HEK293 (cell line): ENCODE results near the gene MUC4.
"Not testable (repeated sequence)": the region's sequence is repeated elsewhere in the genome, so short reads cannot be mapped to it uniquely, and the experiment has no call there.

Source experiments
- CTCF ChIA-PET: fragments of 350-600 bp; formaldehyde crosslinking; extraction: SDS; loops from one replicate; lab custom pipeline; 2021; ENCODE audit warnings: antibody characterized with exemption; lab: Yijun Ruan, JAX
- POLR2A ChIA-PET: fragments of 300-600 bp; formaldehyde crosslinking; extraction: SDS; loops from one replicate; lab custom pipeline; 2020; ENCODE audit warnings: antibody characterized with exemption, inconsistent platforms; lab: Yijun Ruan, JAX
- H3K27ac ChIP-seq: fragments of 200-500 bp; sonication (Bioruptor generic); 2 replicates; pipeline ENCODE4 v1.5.1; 2014; ENCODE audit warnings: low read depth, low read length, control low read depth, inconsistent platforms; ENCODE audit errors: extremely low read depth
- H3K36me3 ChIP-seq, 2 experiments: fragments of 200-500 bp in 1 of 2; sonication (Bioruptor generic) in 1 of 2; 1 replicate in 1 of 2; 2 replicates in 1 of 2; pipeline ENCODE4 v1.5.1; 2014 to 2017; ENCODE audit warnings: inconsistent platforms in 2 of 2, low read length in 2 of 2; ENCODE audit not compliant: control insufficient read depth in 2 of 2, insufficient read depth in 1 of 2
- H3K4me1 ChIP-seq: fragments of 200-500 bp; sonication (Bioruptor generic); 2 replicates; pipeline ENCODE4 v1.5.1; 2014; ENCODE audit warnings: mild to moderate bottlenecking, low read length, inconsistent platforms; ENCODE audit not compliant: control insufficient read depth, insufficient read depth
- H3K4me3 ChIP-seq: 2 replicates; pipeline ENCODE4 v1.5.1; 2011; ENCODE audit warnings: low read depth, mild to moderate bottlenecking, control low read depth, low read length, moderate library complexity
- H3K9me3 ChIP-seq: fragments of 200-500 bp; sonication (Bioruptor generic); 2 replicates; pipeline ENCODE4 v1.5.1; 2014; ENCODE audit warnings: low read depth, low read length, inconsistent platforms; ENCODE audit not compliant: control insufficient read depth, insufficient read depth
- KLF1 ChIP-seq: fragments of 450-650 bp; formaldehyde crosslinking; IDR thresholded peaks from 2 replicates; pipeline ENCODE4 v1.5.1; 2016; ENCODE audit warnings: missing biosample characterization, missing genetic modification characterization
- KLF17 ChIP-seq: fragments of 450-650 bp; formaldehyde crosslinking; IDR thresholded peaks from 2 replicates; pipeline ENCODE4 v1.5.1; 2016; ENCODE audit warnings: missing biosample characterization, missing genetic modification characterization
- ZNF121 ChIP-seq: fragments of 450-650 bp; formaldehyde crosslinking; IDR thresholded peaks from 2 replicates; pipeline ENCODE4 v1.5.1; 2016; ENCODE audit warnings: missing biosample characterization, missing genetic modification characterization
- ZNF433 ChIP-seq: fragments of 450-650 bp; formaldehyde crosslinking; IDR thresholded peaks from 2 replicates; pipeline ENCODE4 v1.5.1; 2016; ENCODE audit warnings: missing biosample characterization, missing genetic modification characterization, low read depth
- ZNF548 ChIP-seq: fragments of 450-650 bp; formaldehyde crosslinking; IDR thresholded peaks from 2 replicates; pipeline ENCODE4 v1.5.1; 2016; ENCODE audit warnings: missing biosample characterization, missing genetic modification characterization
- ZNF558 ChIP-seq: fragments of 450-650 bp; formaldehyde crosslinking; IDR thresholded peaks from 2 replicates; pipeline ENCODE4 v1.5.1; 2016; ENCODE audit warnings: missing biosample characterization, missing genetic modification characterization
- ZNF596 ChIP-seq: fragments of 450-650 bp; IDR thresholded peaks from 2 replicates; pipeline ENCODE4 v1.5.0; 2018; ENCODE audit warnings: missing biosample characterization, mild to moderate bottlenecking, missing genetic modification characterization, moderate library complexity
- ZNF670 ChIP-seq: fragments of 450-650 bp; formaldehyde crosslinking; IDR thresholded peaks from 2 replicates; pipeline ENCODE4 v1.5.1; 2016; ENCODE audit warnings: missing biosample characterization, missing genetic modification characterization, low read depth
- ZNF677 ChIP-seq: fragments of 450-650 bp; IDR thresholded peaks from 2 replicates; pipeline ENCODE4 v1.5.0; 2018; ENCODE audit warnings: missing biosample characterization, mild to moderate bottlenecking, missing genetic modification characterization, moderate library complexity
- ZNF792 ChIP-seq: fragments of 450-650 bp; formaldehyde crosslinking; IDR thresholded peaks from 2 replicates; pipeline ENCODE4 v1.5.1; 2016; ENCODE audit warnings: missing biosample characterization, missing genetic modification characterization
- TF ChIP-seq, protein P1 (sequence below): fragments of 450-650 bp; formaldehyde crosslinking; IDR thresholded peaks from 2 replicates; pipeline ENCODE4 v1.5.1; 2017; ENCODE audit warnings: missing biosample characterization, missing genetic modification characterization

The MUC4 gene

GRCh38 chr3:195771646-195772300, 40.0 kb downstream of the MUC4 start:
- Histone ChIP-seq H3K36me3 (no peaks in the 10 kb centered on the region), H3K27ac (no peak overlapping the region), H3K9me3 (no peaks in the 10 kb centered on the region), H3K4me3 (no peak overlapping the region), H3K4me1 (no peaks in the 10 kb centered on the region)
- ChIA-PET CTCF (no interaction called here), POLR2A (no interaction called here)
- TF ChIP-seq ZNF596 (tag by site-specific recombination) (no peak), KLF17 (peak; percentile 33; the same call in 1 of the 2 replicates), KLF1 (tag by site-specific recombination) (peak; percentile 83)

DNA sequence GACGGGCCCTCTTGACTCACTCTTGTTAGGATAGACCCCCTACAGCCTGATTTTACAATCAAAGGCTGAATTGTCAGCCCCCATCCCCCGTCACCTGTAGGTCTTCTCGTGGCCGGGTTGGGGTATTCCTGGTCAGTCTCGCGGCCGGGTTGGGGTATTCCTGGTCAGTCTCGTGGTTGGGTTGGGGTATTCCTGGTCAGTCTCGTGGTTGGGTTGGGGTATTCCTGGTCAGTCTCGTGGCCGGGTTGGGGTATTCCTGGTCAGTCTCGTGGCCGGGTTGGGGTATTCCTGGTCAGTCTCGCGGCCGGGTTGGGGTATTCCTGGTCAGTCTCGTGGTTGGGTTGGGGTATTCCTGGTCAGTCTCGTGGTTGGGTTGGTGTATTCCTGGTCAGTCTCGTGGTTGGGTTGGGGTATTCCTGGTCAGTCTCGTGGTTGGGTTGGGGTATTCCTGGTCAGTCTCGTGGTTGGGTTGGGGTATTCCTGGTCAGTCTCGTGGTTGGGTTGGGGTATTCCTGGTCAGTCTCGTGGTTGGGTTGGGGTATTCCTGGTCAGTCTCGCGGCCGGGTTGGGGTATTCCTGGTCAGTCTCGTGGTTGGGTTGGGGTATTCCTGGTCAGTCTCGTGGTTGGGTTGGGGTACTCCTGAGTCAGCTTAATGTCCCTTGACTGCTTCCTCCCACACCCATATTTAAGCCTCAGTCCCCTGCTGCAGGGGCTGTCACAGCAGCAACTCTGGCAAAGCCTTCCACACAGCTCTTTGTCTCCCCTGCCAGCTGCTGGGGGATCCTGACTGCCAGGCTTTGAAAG, 40.7 kb downstream of the MUC4 start:
- H3K36me3 ChIP-seq, CTCF ChIA-PET, POLR2A ChIA-PET, H3K9me3 ChIP-seq, H3K27ac ChIP-seq, H3K4me1 ChIP-seq, H3K4me3 ChIP-seq: not testable (repeated sequence)

DNA sequence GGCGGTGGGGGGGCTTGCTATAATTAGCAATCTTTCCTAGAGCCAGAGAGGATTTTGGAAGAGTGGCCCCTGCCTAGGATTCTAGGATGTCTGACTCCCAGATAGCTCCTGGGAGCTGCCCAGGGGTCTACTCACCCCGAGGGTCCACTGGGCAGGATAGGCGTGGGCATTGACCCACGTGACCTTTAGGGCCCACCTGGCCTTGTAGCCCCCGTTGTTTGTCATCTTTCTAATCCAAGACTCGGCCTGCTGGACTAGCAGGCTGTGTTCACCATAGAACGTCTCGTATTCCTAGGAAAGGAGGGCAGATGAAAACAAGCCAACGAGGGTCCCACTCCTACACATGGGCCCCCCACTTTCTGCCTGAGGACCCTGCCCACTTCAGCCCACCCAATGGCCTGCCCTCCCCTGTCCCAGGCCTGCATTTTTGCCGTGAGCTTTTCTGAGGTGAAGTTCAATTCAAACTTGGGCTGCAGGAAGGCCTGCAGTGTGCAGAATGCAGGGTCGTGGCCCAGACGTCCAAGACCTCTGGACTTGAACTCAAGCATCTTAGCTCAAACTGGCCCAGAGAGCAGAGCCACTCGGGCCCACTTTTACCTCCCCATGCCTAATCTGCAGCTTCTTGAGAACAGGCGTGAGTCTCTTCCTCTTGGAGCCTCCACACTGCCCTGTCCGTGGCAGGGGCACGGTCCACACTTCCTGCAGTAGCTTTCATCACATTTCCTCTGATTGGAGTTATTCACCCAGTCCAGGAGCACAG, 41.5 kb downstream of the MUC4 start:
- no peak overlapping the region for H3K27ac ChIP-seq
- H3K36me3 ChIP-seq: no peaks in the 10 kb centered on the region
- TF ChIP-seq ZNF121 (tag by site-specific recombination) (no peak), ZNF670 (no peak), ZNF548 (no peak), ZNF677 (tag by site-specific recombination) (no peak), ZNF792 (tag by site-specific recombination) (no peak)
- no peak overlapping the region for H3K4me3 ChIP-seq
- ChIA-PET CTCF (no interaction called here), POLR2A (no interaction called here)
- H3K9me3 ChIP-seq: no peaks in the 10 kb centered on the region
- no peaks in the 10 kb centered on the region for H3K4me1 ChIP-seq

DNA sequence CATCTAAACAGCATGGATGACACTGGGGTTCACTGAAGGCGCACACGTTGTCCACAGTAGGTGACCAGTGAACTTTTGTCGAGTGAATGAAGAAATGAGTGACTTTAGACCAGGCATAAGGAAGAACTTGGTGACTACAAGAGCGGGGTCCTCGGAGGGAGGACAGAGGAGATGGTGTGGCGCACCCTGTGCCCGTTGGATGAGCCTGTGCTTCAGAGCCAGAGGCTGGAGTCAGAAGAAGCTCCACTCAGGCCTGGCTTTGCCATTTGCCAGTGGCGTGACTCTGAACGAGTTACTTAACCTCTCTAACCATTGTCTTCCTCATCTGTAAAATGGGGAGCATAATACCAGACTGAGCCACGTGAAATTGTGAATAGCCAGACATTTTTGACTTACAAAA, 42.2 kb downstream of the MUC4 start:
- ChIA-PET CTCF (no interaction called here), POLR2A (no interaction called here)
- no peaks in the 10 kb centered on the region for H3K4me1 ChIP-seq
- no peak overlapping the region for H3K4me3 ChIP-seq
- H3K9me3 ChIP-seq: no peaks in the 10 kb centered on the region
- no peaks in the 10 kb centered on the region for H3K36me3 ChIP-seq
- no peak overlapping the region for H3K27ac ChIP-seq
- no peak for TF ChIP-seq ZNF433 (tag by site-specific recombination)
- TF ChIP-seq, protein P1, sequence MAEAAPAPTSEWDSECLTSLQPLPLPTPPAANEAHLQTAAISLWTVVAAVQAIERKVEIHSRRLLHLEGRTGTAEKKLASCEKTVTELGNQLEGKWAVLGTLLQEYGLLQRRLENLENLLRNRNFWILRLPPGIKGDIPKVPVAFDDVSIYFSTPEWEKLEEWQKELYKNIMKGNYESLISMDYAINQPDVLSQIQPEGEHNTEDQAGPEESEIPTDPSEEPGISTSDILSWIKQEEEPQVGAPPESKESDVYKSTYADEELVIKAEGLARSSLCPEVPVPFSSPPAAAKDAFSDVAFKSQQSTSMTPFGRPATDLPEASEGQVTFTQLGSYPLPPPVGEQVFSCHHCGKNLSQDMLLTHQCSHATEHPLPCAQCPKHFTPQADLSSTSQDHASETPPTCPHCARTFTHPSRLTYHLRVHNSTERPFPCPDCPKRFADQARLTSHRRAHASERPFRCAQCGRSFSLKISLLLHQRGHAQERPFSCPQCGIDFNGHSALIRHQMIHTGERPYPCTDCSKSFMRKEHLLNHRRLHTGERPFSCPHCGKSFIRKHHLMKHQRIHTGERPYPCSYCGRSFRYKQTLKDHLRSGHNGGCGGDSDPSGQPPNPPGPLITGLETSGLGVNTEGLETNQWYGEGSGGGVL (tag by site-specific recombination): no peak
- no peak for TF ChIP-seq ZNF558
- TF ChIP-seq, all 188 proteins: peak for 0
